Measurements from ENCODE around the gene NOTCH1. TPM values are rescaled to one million over a fixed set of nuclear protein-coding genes. Genes with fewer than 3 reads are reported as not detected.
A peak's percentile ranks its signal among the peaks of the same experiment; 100 is the strongest.

NOTCH1 gene
- total and polyA plus RNA-seq, 3 experiments from 2014 or later = 5.1 to 79.5 (median 70.0) TPM

- H3K4me3 Mint-ChIP-seq = no peak overlapping the region
- POLR2A ChIA-PET = no interaction called here
These were observed 45.6 kb downstream of the NOTCH1 start for GRCh38 chr9:136499935-136500910.

GRCh38 chr9:136499071-136499934 lies 46.5 kb downstream of the NOTCH1 start:
- ChIA-PET CTCF (no interaction called here), POLR2A (no interaction called here)
- no peaks in the 10 kb centered on the region for H3K4me1 Mint-ChIP-seq
- no peaks in the 10 kb centered on the region for H3K27me3 Mint-ChIP-seq
- no peak overlapping the region for H3K4me3 Mint-ChIP-seq
- DNase-seq = no peak
- Histone ChIP-seq H3K27me3 (ENCODE audit: insufficient read depth, low read length, poor library complexity, severe bottlenecking) (no peaks in the 10 kb centered on the region), H3K4me1 (ENCODE audit: insufficient read depth, low read length) (no peaks in the 10 kb centered on the region), H3K4me3 (ENCODE audit: low read length) (no peak overlapping the region), H3K27ac (ENCODE audit: low read depth, low read length) (no peak overlapping the region), H3K36me3 (ENCODE audit: insufficient read depth, low read length) (peaks cover 10% of the 10 kb centered on the region), H3K9me3 (ENCODE audit: low read length) (no peaks in the 10 kb centered on the region)
- H3K9me3 Mint-ChIP-seq = no peaks in the 10 kb centered on the region
- no peak overlapping the region for H3K27ac Mint-ChIP-seq
- peaks cover 0 to 73% (median 4%) of the 10 kb centered on the region in 3 donors for H3K36me3 Mint-ChIP-seq

More at GRCh38 chr9:136499935-136500910, 45.6 kb downstream of the NOTCH1 start:
- Mint-ChIP-seq H3K27me3 (no peaks in the 10 kb centered on the region), H3K36me3 (peaks cover 0 to 76% (median 4%) of the 10 kb centered on the region in 3 donors), H3K9me3 (no peaks in the 10 kb centered on the region), H3K4me1 (no peaks in the 10 kb centered on the region), H3K27ac (peak overlapping the region in 1 of 8 donors; percentile 43)
- Histone ChIP-seq H3K4me3 (ENCODE audit: low read length) (no peak overlapping the region), H3K27ac (ENCODE audit: low read depth, low read length) (no peak overlapping the region), H3K9me3 (ENCODE audit: low read length) (no peaks in the 10 kb centered on the region), H3K36me3 (ENCODE audit: insufficient read depth, low read length) (peaks cover 10% of the 10 kb centered on the region), H3K4me1 (ENCODE audit: insufficient read depth, low read length) (no peaks in the 10 kb centered on the region), H3K27me3 (ENCODE audit: insufficient read depth, low read length, poor library complexity, severe bottlenecking) (no peaks in the 10 kb centered on the region)
- no peak for DNase-seq
- CTCF ChIA-PET = no interaction called here

DNA sequence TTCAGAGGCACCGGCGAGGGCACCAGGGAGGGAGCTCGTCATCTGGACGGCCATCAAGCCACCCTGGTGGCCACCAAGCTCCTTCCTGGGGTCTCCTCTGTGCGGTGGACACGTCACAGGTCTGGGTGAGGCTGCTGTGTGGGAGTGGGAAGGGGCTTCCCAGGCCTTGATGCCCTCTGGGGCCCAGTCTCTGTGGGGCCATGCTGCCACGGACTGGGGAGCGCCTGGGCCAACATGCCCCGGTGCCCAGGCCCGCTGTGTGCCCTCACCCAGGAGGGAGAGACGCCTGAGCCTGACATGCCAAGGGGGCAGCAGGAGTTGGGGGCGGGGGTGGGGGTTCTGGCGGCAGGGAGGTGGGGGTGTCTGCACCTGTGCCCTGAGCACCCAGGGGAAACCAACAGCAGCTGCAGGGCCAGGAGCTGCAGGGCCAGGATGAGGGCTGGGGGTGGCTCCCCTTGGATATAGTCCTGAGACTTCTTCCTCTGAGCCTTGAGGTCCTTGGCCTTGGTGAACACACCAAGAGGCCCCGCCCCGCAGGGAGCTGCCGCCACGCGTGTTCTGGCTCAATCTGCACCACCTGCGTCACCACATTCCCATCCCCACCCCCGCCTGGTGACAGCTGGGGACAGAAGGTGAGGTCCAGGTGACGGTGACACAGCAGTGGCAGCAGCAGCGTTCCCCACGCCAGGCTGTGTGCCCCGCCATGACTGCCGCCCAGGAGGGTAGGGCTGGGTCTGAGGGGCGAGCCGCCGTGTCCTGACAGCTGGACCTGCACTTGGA lies 47.7 kb downstream of the NOTCH1 start:
- no peaks in the 10 kb centered on the region for H3K4me1 ChIP-seq (ENCODE audit: insufficient read depth, low read length)
- H3K36me3 ChIP-seq (ENCODE audit: insufficient read depth, low read length) = peaks cover 10% of the 10 kb centered on the region
- CTCF ChIA-PET = no interaction called here
- H3K9me3 Mint-ChIP-seq = no peaks in the 10 kb centered on the region
- no peak overlapping the region for H3K4me3 ChIP-seq (ENCODE audit: low read length)
- H3K27me3 ChIP-seq (ENCODE audit: insufficient read depth, low read length, poor library complexity, severe bottlenecking) = no peaks in the 10 kb centered on the region
- no peak overlapping the region for H3K27ac ChIP-seq (ENCODE audit: low read depth, low read length)
- peaks cover 0 to 63% (median 4%) of the 10 kb centered on the region in 3 donors for H3K36me3 Mint-ChIP-seq
- H3K4me3 Mint-ChIP-seq = no peak overlapping the region
- DNase-seq = no peak
- no peaks in the 10 kb centered on the region for H3K9me3 ChIP-seq (ENCODE audit: low read length)
- H3K27ac Mint-ChIP-seq = no peak overlapping the region
- POLR2A ChIA-PET = no interaction called here
- H3K4me1 Mint-ChIP-seq = no peaks in the 10 kb centered on the region
- no peaks in the 10 kb centered on the region for H3K27me3 Mint-ChIP-seq

GRCh38 chr9:136496801-136497620 lies 48.8 kb downstream of the NOTCH1 start:
- no peaks in the 10 kb centered on the region for H3K9me3 Mint-ChIP-seq

GRCh38 chr9:136496181-136496580 lies 49.7 kb downstream of the NOTCH1 start:
- H3K36me3 ChIP-seq (ENCODE audit: insufficient read depth, low read length) = peaks cover 10% of the 10 kb centered on the region
- CTCF ChIA-PET = no interaction called here

More at GRCh38 chr9:136496801-136497620, 48.8 kb downstream of the NOTCH1 start:
- peaks cover 10% of the 10 kb centered on the region for H3K36me3 ChIP-seq (ENCODE audit: insufficient read depth, low read length)
- CTCF ChIA-PET = no interaction called here
- H3K27ac ChIP-seq (ENCODE audit: low read depth, low read length) = no peak overlapping the region
- no peaks in the 10 kb centered on the region for H3K4me1 ChIP-seq (ENCODE audit: insufficient read depth, low read length)
- Mint-ChIP-seq H3K27ac (no peak overlapping the region), H3K27me3 (no peaks in the 10 kb centered on the region), H3K4me3 (no peak overlapping the region), H3K36me3 (peaks cover 0 to 56% (median 1%) of the 10 kb centered on the region in 3 donors), H3K4me1 (no peaks in the 10 kb centered on the region)
- no peaks in the 10 kb centered on the region for H3K27me3 ChIP-seq (ENCODE audit: insufficient read depth, low read length, poor library complexity, severe bottlenecking)
- no peaks in the 10 kb centered on the region for H3K9me3 ChIP-seq (ENCODE audit: low read length)
- H3K4me3 ChIP-seq (ENCODE audit: low read length) = no peak overlapping the region
- DNase-seq = no peak
- POLR2A ChIA-PET = no interaction called here

GRCh38 chr9:136495238-136495800 lies 50.5 kb downstream of the NOTCH1 start:
- Histone ChIP-seq H3K36me3 (ENCODE audit: insufficient read depth, low read length) (peaks cover 10% of the 10 kb centered on the region), H3K27ac (ENCODE audit: low read depth, low read length) (no peak overlapping the region), H3K9me3 (ENCODE audit: low read length) (no peaks in the 10 kb centered on the region), H3K27me3 (ENCODE audit: insufficient read depth, low read length, poor library complexity, severe bottlenecking) (no peaks in the 10 kb centered on the region), H3K4me1 (ENCODE audit: insufficient read depth, low read length) (no peaks in the 10 kb centered on the region), H3K4me3 (ENCODE audit: low read length) (no peak overlapping the region)
- Mint-ChIP-seq H3K36me3 (peaks cover 0 to 45% (median 0%) of the 10 kb centered on the region in 3 donors), H3K27ac (peak overlapping the region in 1 of 8 donors; percentile 40), H3K27me3 (no peaks in the 10 kb centered on the region), H3K9me3 (no peaks in the 10 kb centered on the region), H3K4me3 (no peak overlapping the region), H3K4me1 (no peaks in the 10 kb centered on the region)
- ChIA-PET CTCF (interaction anchor here (1.0 kb wide), 1 partner anchor 10 kb away, joined by 4 read pairs; no protein-coding TSS in a partner anchor), POLR2A (no interaction called here)
- no peak for DNase-seq

More at GRCh38 chr9:136496181-136496580, 49.7 kb downstream of the NOTCH1 start:
- POLR2A ChIA-PET = no interaction called here
- DNase-seq = no peak
- Histone ChIP-seq H3K27me3 (ENCODE audit: insufficient read depth, low read length, poor library complexity, severe bottlenecking) (no peaks in the 10 kb centered on the region), H3K27ac (ENCODE audit: low read depth, low read length) (no peak overlapping the region), H3K4me3 (ENCODE audit: low read length) (no peak overlapping the region), H3K9me3 (ENCODE audit: low read length) (no peaks in the 10 kb centered on the region), H3K4me1 (ENCODE audit: insufficient read depth, low read length) (no peaks in the 10 kb centered on the region)
- Mint-ChIP-seq H3K27me3 (no peaks in the 10 kb centered on the region), H3K9me3 (no peaks in the 10 kb centered on the region), H3K36me3 (peaks cover 0 to 51% (median 0%) of the 10 kb centered on the region in 3 donors), H3K4me3 (no peak overlapping the region), H3K4me1 (no peaks in the 10 kb centered on the region), H3K27ac (no peak overlapping the region)

Measured in CD8-positive, alpha-beta memory T cell (primary cell).